ENCODE results near the gene DEFB119. TPM values are rescaled to one million over a fixed set of nuclear protein-coding genes. Genes with fewer than 3 reads are reported as not detected.
"Not testable (repeated sequence)": the region's sequence is repeated elsewhere in the genome, so short reads cannot be mapped to it uniquely, and the experiment has no call there.

The DEFB119 gene
- total RNA-seq: not detected

DNA sequence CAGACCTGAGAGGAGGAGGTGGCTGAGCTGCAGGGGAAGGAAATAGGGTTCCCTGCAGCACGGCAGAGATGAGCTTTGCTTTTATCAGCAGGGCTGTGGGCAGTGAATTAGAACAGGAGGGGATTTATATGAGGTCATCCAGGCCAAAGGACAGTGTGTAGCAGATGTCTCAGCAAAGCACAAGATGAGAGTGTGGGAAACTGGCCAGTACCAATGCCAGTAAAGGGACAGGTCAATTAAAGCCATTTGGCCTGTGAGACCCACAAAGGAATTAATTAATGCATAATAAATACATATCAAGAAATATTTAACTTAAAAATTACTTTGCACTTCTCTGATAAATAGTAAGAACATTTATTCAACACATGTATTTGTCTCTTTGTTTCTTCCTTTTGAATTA, at the start of gene DEFB119:
DEFB119 (minus strand) TSS at position 101 of the 400 bp plus-strand sequence. CDS start 107 bp downstream, outside the sequence.
- Mint-ChIP-seq H3K36me3 (ENCODE audit: low read depth) (no peaks in the 10 kb centered on the region), H3K4me1 (no peaks in the 10 kb centered on the region), H3K9me3 (no peaks in the 10 kb centered on the region), H3K27ac (no peak within 1 kb of the TSS), H3K27me3 (peaks cover 30% of the 10 kb centered on the region), H3K4me3 (no peak within 1 kb of the TSS)
- no peak for ATAC-seq (replicated peaks)

DNA sequence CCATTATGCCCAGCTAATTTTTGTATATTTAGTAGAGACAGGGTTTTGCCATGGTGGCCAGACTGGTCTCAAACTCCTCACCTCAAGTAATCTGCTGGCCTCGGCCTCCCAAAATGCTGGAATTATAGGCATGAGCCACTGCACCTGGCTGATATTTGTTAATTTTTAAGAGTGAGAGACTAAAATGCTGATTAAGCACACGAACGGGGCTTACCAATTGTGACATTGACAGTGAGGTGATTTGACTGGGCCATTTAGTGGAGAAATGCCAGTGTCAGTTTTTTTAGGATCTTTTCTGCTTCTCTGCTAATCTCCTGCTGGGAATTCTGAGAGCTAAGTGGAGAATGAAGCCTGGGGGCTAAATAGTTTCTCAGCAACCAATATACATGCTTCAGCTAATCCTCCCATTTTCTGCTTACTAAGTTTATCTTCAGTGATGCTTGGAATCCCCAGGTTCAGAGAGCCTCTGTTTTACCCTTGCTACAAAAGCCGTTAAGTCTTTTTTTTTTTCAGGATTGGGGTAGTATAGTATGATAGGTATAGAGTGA, 40.3 kb upstream of the DEFB119 start:
- Mint-ChIP-seq H3K27ac (no peak overlapping the region), H3K9me3 (no peaks in the 10 kb centered on the region), H3K27me3 (peaks cover 17% of the 10 kb centered on the region), H3K36me3 (ENCODE audit: low read depth) (no peaks in the 10 kb centered on the region), H3K4me1 (no peaks in the 10 kb centered on the region), H3K4me3 (no peak overlapping the region)
- no peak for ATAC-seq (replicated peaks)

DNA sequence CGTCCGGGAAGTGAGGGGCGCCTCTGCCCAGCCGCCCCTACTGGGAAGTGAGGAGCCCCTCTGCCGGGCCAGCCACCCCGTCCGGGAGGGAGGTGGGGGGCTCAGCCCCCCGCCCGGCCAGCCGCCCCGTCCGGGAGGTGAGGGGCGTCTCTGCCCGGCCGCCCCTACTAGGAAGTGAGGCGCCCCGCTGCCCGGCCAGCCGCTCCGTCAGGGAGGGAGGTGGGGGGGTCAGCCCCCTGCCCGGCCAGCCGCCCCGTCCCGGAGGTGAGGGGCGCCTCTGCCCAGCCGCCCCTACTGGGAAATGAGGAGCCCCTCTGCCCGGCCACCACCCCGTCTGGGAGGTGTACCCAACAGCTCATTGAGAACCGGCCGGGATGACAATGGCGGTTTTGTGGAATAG, 37.2 kb upstream of the DEFB119 start:
- H3K27ac Mint-ChIP-seq; H3K4me3 Mint-ChIP-seq; H3K4me1 Mint-ChIP-seq; H3K9me3 Mint-ChIP-seq; H3K36me3 Mint-ChIP-seq (ENCODE audit: low read depth); ATAC-seq (replicated peaks): not testable (repeated sequence)
- H3K27me3 Mint-ChIP-seq: peaks cover 16% of the 10 kb centered on the region

DNA sequence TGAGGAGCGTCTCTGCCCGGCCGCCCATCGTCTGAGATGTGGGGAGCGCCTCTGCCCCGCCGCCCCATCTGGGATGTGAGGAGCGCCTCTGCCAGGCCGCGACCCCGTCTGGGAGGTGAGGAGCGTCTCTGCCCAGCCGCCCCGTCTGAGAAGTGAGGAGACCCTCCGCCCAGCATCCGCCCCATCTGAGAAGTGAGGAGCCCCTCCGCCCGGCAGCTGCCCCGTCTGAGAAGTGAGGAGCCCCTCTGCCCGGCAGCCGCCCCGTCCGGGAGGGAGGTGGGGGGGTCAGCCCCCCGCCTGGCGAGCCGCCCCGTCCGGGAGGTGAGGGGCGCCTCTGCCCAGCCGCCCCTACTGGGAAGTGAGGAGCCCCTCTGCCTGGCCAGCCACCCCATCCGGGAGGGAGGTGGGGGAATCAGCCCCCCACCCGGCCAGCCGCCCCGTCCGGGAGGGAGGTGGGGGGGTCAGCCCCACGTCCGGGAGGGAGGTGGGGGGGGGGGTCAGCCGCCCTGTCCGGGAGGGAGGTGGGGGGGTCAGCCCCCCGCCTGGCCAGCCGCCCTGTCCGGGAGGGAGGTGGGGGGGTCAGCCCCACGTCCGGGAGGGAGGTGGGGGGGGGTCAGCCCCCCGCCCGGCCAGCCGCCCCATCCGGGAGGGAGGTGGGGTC, 36.6 kb upstream of the DEFB119 start:
- not testable (repeated sequence) for H3K27ac Mint-ChIP-seq; H3K36me3 Mint-ChIP-seq (ENCODE audit: low read depth); ATAC-seq (replicated peaks); H3K4me1 Mint-ChIP-seq; H3K4me3 Mint-ChIP-seq; H3K9me3 Mint-ChIP-seq
- peaks cover 13% of the 10 kb centered on the region for H3K27me3 Mint-ChIP-seq

- Mint-ChIP-seq H3K9me3 (no peaks in the 10 kb centered on the region), H3K4me1 (no peaks in the 10 kb centered on the region), H3K27me3 (peaks cover 9% of the 10 kb centered on the region), H3K36me3 (ENCODE audit: low read depth) (no peaks in the 10 kb centered on the region), H3K27ac (no peak overlapping the region), H3K4me3 (no peak overlapping the region)
- ATAC-seq (replicated peaks): no peak
Observed at GRCh38 chr20:31425797-31426196, 35.4 kb upstream of the DEFB119 start.

- ATAC-seq (replicated peaks): no peak
- Mint-ChIP-seq H3K4me3 (no peak overlapping the region), H3K9me3 (no peaks in the 10 kb centered on the region), H3K27ac (no peak overlapping the region), H3K36me3 (ENCODE audit: low read depth) (no peaks in the 10 kb centered on the region), H3K4me1 (no peaks in the 10 kb centered on the region), H3K27me3 (peaks cover 28% of the 10 kb centered on the region)
Observed at GRCh38 chr20:31418307-31418706, 27.9 kb upstream of the DEFB119 start.

DNA sequence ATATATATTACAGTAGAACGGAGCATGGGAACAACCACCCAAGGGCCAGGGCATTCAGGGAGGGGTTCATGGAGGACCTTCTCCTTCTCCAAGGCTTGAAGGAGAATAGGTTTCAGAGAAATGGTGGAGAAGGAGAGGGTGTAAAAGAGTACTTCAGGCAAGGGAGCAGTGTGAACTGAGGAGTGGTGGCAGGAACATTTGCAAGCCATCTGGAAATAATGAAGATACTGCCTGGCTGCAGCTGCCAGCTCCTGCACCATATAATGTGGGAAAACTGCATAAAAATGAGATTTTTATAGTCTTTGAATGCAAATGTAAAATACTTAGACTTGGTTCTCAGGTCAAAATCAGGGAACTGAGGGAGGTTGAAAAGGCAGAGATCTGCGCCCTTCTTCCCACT, 25.3 kb upstream of the DEFB119 start:
- no peak overlapping the region for H3K4me3 Mint-ChIP-seq
- H3K27me3 Mint-ChIP-seq: peaks cover 29% of the 10 kb centered on the region
- no peaks in the 10 kb centered on the region for H3K9me3 Mint-ChIP-seq
- no peaks in the 10 kb centered on the region for H3K36me3 Mint-ChIP-seq (ENCODE audit: low read depth)
- H3K4me1 Mint-ChIP-seq: no peaks in the 10 kb centered on the region
- no peak overlapping the region for H3K27ac Mint-ChIP-seq
- ATAC-seq (replicated peaks): no peak

DNA sequence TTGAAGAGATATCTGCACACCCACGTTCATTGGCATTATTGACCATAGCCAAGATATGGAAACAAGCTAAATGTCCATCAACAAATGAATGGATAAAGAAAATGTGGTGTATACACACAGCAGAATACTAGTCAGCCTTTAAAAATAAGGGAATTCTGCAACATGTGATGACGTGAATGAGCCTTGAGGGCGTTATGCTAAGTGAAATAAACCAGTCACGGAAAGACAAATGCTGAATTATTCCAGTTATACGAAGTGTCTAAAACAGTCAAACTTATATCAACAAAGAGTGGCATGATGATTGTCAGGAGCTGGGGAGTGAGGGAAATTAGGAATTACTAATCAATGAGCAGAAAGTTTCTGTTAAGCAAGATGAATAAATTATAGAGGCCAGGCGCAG, 24.0 kb upstream of the DEFB119 start:
- Mint-ChIP-seq H3K4me1 (no peaks in the 10 kb centered on the region), H3K27ac (no peak overlapping the region), H3K4me3 (no peak overlapping the region), H3K36me3 (ENCODE audit: low read depth) (no peaks in the 10 kb centered on the region), H3K27me3 (peaks cover 29% of the 10 kb centered on the region), H3K9me3 (no peaks in the 10 kb centered on the region)
- no peak for ATAC-seq (replicated peaks)

DNA sequence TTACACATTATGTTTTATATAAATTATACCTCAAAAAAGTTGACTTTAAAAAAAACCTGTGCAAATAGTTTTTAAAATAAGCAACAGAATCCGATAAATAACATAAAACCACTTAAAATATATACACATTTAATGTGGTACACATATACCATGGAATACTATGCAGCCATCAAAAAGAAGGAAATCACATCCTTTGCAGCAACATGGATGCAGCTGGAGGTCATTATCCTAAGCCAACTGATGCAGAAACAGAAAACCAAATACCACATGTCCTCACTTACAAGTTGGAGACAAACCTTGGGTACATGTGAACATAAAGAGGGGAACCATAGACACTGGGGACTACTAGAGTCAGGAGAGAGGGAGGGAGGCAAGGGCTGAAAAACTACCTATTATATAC, 19.6 kb upstream of the DEFB119 start:
- ATAC-seq (replicated peaks): no peak
- Mint-ChIP-seq H3K9me3 (no peaks in the 10 kb centered on the region), H3K4me3 (no peak overlapping the region), H3K27me3 (peaks cover 32% of the 10 kb centered on the region), H3K36me3 (ENCODE audit: low read depth) (no peaks in the 10 kb centered on the region), H3K4me1 (no peaks in the 10 kb centered on the region), H3K27ac (no peak overlapping the region)

- no peaks in the 10 kb centered on the region for H3K36me3 Mint-ChIP-seq (ENCODE audit: low read depth)
- H3K9me3 Mint-ChIP-seq: no peaks in the 10 kb centered on the region
- no peak within 1 kb of the TSS for H3K4me3 Mint-ChIP-seq
- no peak for ATAC-seq (replicated peaks)
- H3K27me3 Mint-ChIP-seq: peaks cover 19% of the 10 kb centered on the region
- H3K27ac Mint-ChIP-seq: no peak within 1 kb of the TSS
- no peaks in the 10 kb centered on the region for H3K4me1 Mint-ChIP-seq
Observed at GRCh38 chr20:31406115-31406514, 15.7 kb upstream of the DEFB119 start, which contains the start of gene DEFB121. Gene DEFB121, minus strand, starts transcription at chr20:31406215. Its CDS starts 63 bp downstream, at chr20:31406152.

- Mint-ChIP-seq H3K4me3 (no peak overlapping the region), H3K9me3 (no peaks in the 10 kb centered on the region), H3K27ac (no peak overlapping the region), H3K36me3 (ENCODE audit: low read depth) (no peaks in the 10 kb centered on the region), H3K4me1 (no peaks in the 10 kb centered on the region), H3K27me3 (peaks cover 25% of the 10 kb centered on the region)
- no peak for ATAC-seq (replicated peaks)
Observed at GRCh38 chr20:31403886-31404285, 13.5 kb upstream of the DEFB119 start.

GRCh38 chr20:31394900-31395299, 4.5 kb upstream of the DEFB119 start:
- Mint-ChIP-seq H3K4me3 (no peak overlapping the region), H3K27me3 (peaks cover 23% of the 10 kb centered on the region), H3K36me3 (ENCODE audit: low read depth) (no peaks in the 10 kb centered on the region), H3K27ac (no peak overlapping the region), H3K9me3 (no peaks in the 10 kb centered on the region), H3K4me1 (no peaks in the 10 kb centered on the region)
- no peak for ATAC-seq (replicated peaks)

DNA sequence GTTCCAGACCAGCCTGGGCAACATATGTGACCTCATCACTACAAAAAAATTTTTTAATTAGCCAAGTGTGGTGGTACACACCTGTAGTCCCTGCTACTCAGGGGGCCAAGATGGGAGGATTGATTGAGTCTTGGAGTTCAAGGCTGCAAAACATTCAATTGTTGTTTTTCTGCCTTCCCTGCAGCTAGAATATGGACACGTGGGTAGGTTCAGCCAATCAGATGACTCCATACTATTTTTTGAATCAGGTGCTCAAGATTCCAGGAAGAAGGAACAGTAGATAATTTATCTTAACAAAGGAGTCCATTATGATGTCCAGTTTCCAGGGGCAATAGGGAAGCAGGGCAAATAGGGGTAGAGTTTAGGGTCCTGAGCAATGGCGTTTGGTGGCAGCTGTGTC, 2.4 kb upstream of the DEFB119 start:
- Mint-ChIP-seq H3K9me3 (no peaks in the 10 kb centered on the region), H3K4me1 (no peaks in the 10 kb centered on the region), H3K36me3 (ENCODE audit: low read depth) (no peaks in the 10 kb centered on the region)

GRCh38 chr20:31374346-31374745, 16.0 kb downstream of the DEFB119 start:
- H3K4me3 Mint-ChIP-seq: no peak overlapping the region
- no peaks in the 10 kb centered on the region for H3K4me1 Mint-ChIP-seq
- H3K27ac Mint-ChIP-seq: no peak overlapping the region
- no peaks in the 10 kb centered on the region for H3K9me3 Mint-ChIP-seq
- no peaks in the 10 kb centered on the region for H3K36me3 Mint-ChIP-seq (ENCODE audit: low read depth)
- ATAC-seq (replicated peaks): no peak
- H3K27me3 Mint-ChIP-seq: peaks cover 13% of the 10 kb centered on the region

More for the DNA sequence above, 2.4 kb upstream of the DEFB119 start:
- H3K4me3 Mint-ChIP-seq: no peak overlapping the region
- ATAC-seq (replicated peaks): no peak
- peaks cover 30% of the 10 kb centered on the region for H3K27me3 Mint-ChIP-seq
- no peak overlapping the region for H3K27ac Mint-ChIP-seq

DNA sequence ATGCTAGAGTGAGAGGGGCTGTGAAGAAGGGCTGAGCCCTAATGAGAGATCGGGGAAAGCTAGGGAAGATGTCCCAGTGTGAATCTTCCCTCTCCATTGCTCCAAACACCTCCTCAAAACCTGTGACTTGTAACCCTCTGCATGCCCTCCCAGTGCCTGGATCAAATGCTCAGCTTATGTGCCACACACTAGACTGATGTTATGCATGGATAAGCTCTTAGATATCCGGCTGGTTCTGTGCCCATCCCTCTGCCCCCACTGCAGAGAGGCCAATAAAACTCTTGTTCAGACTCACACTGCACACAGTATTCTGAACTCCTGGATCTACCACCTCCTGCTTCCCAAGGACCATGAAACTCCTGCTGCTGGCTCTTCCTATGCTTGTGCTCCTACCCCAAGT, 22.1 kb downstream of the DEFB119 start, which contains the start of gene DEFB118:
DEFB118 (plus strand) TSS at position 301 of the 400 bp plus-strand sequence; CDS start at position 351, 50 bp downstream.
- H3K27me3 Mint-ChIP-seq: peaks cover 9% of the 10 kb centered on the region
- no peaks in the 10 kb centered on the region for H3K4me1 Mint-ChIP-seq
- H3K9me3 Mint-ChIP-seq: peaks cover 3% of the 10 kb centered on the region
- no peak within 1 kb of the TSS for H3K4me3 Mint-ChIP-seq
- no peak for ATAC-seq (replicated peaks)
- no peak within 1 kb of the TSS for H3K27ac Mint-ChIP-seq
- H3K36me3 Mint-ChIP-seq (ENCODE audit: low read depth): no peaks in the 10 kb centered on the region
